ENCODE data around the gene ATOH8. TPM values are rescaled to one million over a fixed set of nuclear protein-coding genes. Genes with fewer than 3 reads are reported as not detected.

The ATOH8 gene
- total and polyA plus RNA-seq, 2 donors from 2014 or later: 11.2 to 18.6 TPM

- FAIRE-seq: no peak
- DNase-seq: no peak
- TF ChIP-seq CTCF (IDR thresholded peaks at IDR 0.05; ENCODE audit: borderline replicate concordance, extremely low read depth, insufficient read depth): no peak
- intact Hi-C loops (cut with DNase I): loop anchor here (10.0 kb wide), 1 partner anchor 70 kb away; no protein-coding TSS in a partner anchor
- Histone ChIP-seq H3K9ac (ENCODE audit: low read length in 3 of 3) (no peak overlapping the region), H3K4me3 (ENCODE audit: low read length in 3 of 3) (no peak overlapping the region), H3K27me3 (ENCODE audit: control insufficient read depth, insufficient read depth, low read length) (no peaks in the 10 kb centered on the region), H3K27ac (ENCODE audit: low read depth in 2 of 2, low read length in 2 of 2) (peak overlapping the region in 1 of 2 donors; percentile 23), H3K9me3 (ENCODE audit: control insufficient read depth in 2 of 3, insufficient read depth in 1 of 3, low read length in 3 of 3) (no peaks in the 10 kb centered on the region), H3K36me3 (ENCODE audit: control insufficient read depth in 2 of 3, insufficient read depth in 3 of 3, low read length in 3 of 3) (no peaks in the 10 kb centered on the region), H3K4me1 (ENCODE audit: control insufficient read depth in 2 of 3, insufficient read depth in 2 of 3, low read depth in 1 of 3, low read length in 3 of 3) (peaks cover 0 to 9% (median 3%) of the 10 kb centered on the region in 3 donors)
Measured at GRCh38 chr2:85704800-85705679, 48.8 kb upstream of the ATOH8 start.

DNA sequence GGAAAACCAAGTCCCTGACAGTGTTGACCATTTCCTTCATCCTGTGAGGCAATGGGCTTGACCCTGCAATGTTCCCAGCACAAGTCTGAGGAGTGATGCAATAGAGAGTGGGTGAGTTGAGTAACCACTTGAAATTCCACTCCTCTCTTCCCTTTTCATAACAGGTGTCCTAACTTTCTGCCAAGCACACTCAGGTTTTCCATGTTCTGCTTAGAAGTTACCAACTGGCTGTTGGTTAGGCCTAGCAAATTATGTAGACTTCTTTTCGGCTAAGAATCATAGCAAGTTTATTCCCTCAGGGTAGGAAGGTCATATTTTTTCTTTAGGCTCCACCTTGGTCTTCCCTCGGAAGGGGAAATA, 48.1 kb upstream of the ATOH8 start:
- TF ChIP-seq CTCF (IDR thresholded peaks at IDR 0.05; ENCODE audit: borderline replicate concordance, extremely low read depth, insufficient read depth): no peak
- H3K9ac ChIP-seq (ENCODE audit: low read length in 3 of 3): no peak overlapping the region
- DNase-seq (no peak), FAIRE-seq (no peak)
- no peaks in the 10 kb centered on the region for H3K27me3 ChIP-seq (ENCODE audit: control insufficient read depth, insufficient read depth, low read length)
- no peaks in the 10 kb centered on the region for H3K36me3 ChIP-seq (ENCODE audit: control insufficient read depth in 2 of 3, insufficient read depth in 3 of 3, low read length in 3 of 3)
- intact Hi-C loops (cut with DNase I): loop anchor here (10.0 kb wide), 1 partner anchor 71 kb away; no protein-coding TSS in a partner anchor
- peaks cover 0 to 9% (median 6%) of the 10 kb centered on the region in 3 donors for H3K4me1 ChIP-seq (ENCODE audit: control insufficient read depth in 2 of 3, insufficient read depth in 2 of 3, low read depth in 1 of 3, low read length in 3 of 3)
- H3K9me3 ChIP-seq (ENCODE audit: control insufficient read depth in 2 of 3, insufficient read depth in 1 of 3, low read length in 3 of 3): no peaks in the 10 kb centered on the region
- no peak overlapping the region for H3K4me3 ChIP-seq (ENCODE audit: low read length in 3 of 3)
- H3K27ac ChIP-seq (ENCODE audit: low read depth in 2 of 2, low read length in 2 of 2): peak overlapping the region in 1 of 2 donors; percentile 5

GRCh38 chr2:85706063-85706462, 47.7 kb upstream of the ATOH8 start:
- no peak overlapping the region for H3K4me3 ChIP-seq (ENCODE audit: low read length in 3 of 3)
- H3K9me3 ChIP-seq (ENCODE audit: control insufficient read depth in 2 of 3, insufficient read depth in 1 of 3, low read length in 3 of 3): no peaks in the 10 kb centered on the region
- no peaks in the 10 kb centered on the region for H3K27me3 ChIP-seq (ENCODE audit: control insufficient read depth, insufficient read depth, low read length)
- no peak overlapping the region for H3K9ac ChIP-seq (ENCODE audit: low read length in 3 of 3)
- FAIRE-seq: no peak
- no peak for DNase-seq
- peaks cover 0 to 12% (median 6%) of the 10 kb centered on the region in 3 donors for H3K4me1 ChIP-seq (ENCODE audit: control insufficient read depth in 2 of 3, insufficient read depth in 2 of 3, low read depth in 1 of 3, low read length in 3 of 3)
- H3K36me3 ChIP-seq (ENCODE audit: control insufficient read depth in 2 of 3, insufficient read depth in 3 of 3, low read length in 3 of 3): no peaks in the 10 kb centered on the region
- TF ChIP-seq CTCF (IDR thresholded peaks at IDR 0.05; ENCODE audit: borderline replicate concordance, extremely low read depth, insufficient read depth): no peak
- intact Hi-C loops (cut with DNase I): loop anchor here (10.0 kb wide), 1 partner anchor 71 kb away; no protein-coding TSS in a partner anchor
- H3K27ac ChIP-seq (ENCODE audit: low read depth in 2 of 2, low read length in 2 of 2): peak overlapping the region in 1 of 2 donors; percentile 5
